Natural killer cell (primary cell): Measurements from ENCODE around the gene MRPL47. TPM values are rescaled to one million over a fixed set of nuclear protein-coding genes. Genes with fewer than 3 reads are reported as not detected.

Experiments used
- ATAC-seq, 3 donors: fragments of 150-1000 bp in 2 of 3; fragments of 200-7000 bp in 1 of 3; cut with Tn5 transposase; 1 replicate in 1 of 3; 2 replicates in 2 of 3; pipeline ENCODE4 v1.10.0; 2021; ENCODE audit warnings: mild to moderate bottlenecking in 2 of 3, moderate library complexity in 2 of 3
- DNase-seq, 2 donors: peaks; one replicate each; pipeline versions ENCODE4 v3.0.0 to v3.0.0-alpha.2; 2013 to 2021; ENCODE audit warnings: mixed read lengths in 1 of 2
- H3K27ac ChIP-seq: one replicate; pipeline ENCODE4 v1.5.1; 2013; ENCODE audit warnings: mild to moderate bottlenecking, low read length
- H3K27me3 ChIP-seq: one replicate; pipeline ENCODE4 v1.6.1; 2013; ENCODE audit warnings: low read length; ENCODE audit not compliant: control insufficient read depth, insufficient read depth
- H3K36me3 ChIP-seq: one replicate; pipeline ENCODE4 v1.6.1; 2013; ENCODE audit warnings: low read length; ENCODE audit not compliant: control insufficient read depth, insufficient read depth
- H3K4me1 ChIP-seq: one replicate; pipeline ENCODE4 v1.6.1; 2013; ENCODE audit warnings: low read length; ENCODE audit not compliant: control insufficient read depth, insufficient read depth
- H3K4me3 ChIP-seq: one replicate; pipeline ENCODE4 v1.5.1; 2013; ENCODE audit warnings: low read length
- H3K9me3 ChIP-seq: one replicate; pipeline ENCODE4 v1.6.1; 2013; ENCODE audit warnings: low read length; ENCODE audit not compliant: control insufficient read depth, insufficient read depth
- H3K27ac Mint-ChIP-seq, 2 donors: one replicate each; pipeline ENCODE4 v1.8.0; 2022; ENCODE audit warnings: mild to moderate bottlenecking in 2 of 2, mixed read lengths in 2 of 2, moderate library complexity in 1 of 2
- H3K27me3 Mint-ChIP-seq, 2 donors: one replicate each; pipeline ENCODE4 v1.8.0; 2022; ENCODE audit warnings: low read depth in 2 of 2, mixed read lengths in 2 of 2
- H3K36me3 Mint-ChIP-seq: one replicate; pipeline ENCODE4 v1.8.0; 2022; ENCODE audit warnings: mixed read lengths
- H3K4me1 Mint-ChIP-seq, 2 donors: one replicate each; pipeline ENCODE4 v1.8.0; 2022; ENCODE audit warnings: mixed read lengths in 2 of 2
- H3K4me3 Mint-ChIP-seq: one replicate; pipeline ENCODE4 v1.8.0; 2022; ENCODE audit warnings: mild to moderate bottlenecking, moderate library complexity, mixed read lengths
- H3K9me3 Mint-ChIP-seq, 2 donors: one replicate each; pipeline ENCODE4 v1.8.0; 2022; ENCODE audit warnings: mixed read lengths in 2 of 2
- WGBS: methylation state at CpG from one replicate; pipeline ENCODE4 v1.1.7; 2013; ENCODE audit warnings: missing lambda C conversion rate; ENCODE audit not compliant: insufficient coverage; 5-methylcytosine and 5-hydroxymethylcytosine counted together
- intact Hi-C: fragments of 100-400 bp; cut with micrococcal nuclease; formaldehyde crosslinking; loops from one replicate; pipeline ENCODE4 v1.14.2; 2022
- total RNA-seq, 4 donors: library from RNA; stranded (reverse); fragments of 120-200 nt in 1 of 4; gene quantifications; one replicate each; pipeline versions ENCODE4 v1.2.3 to v1.2.4, GENCODE V29; 2013 to 2022
- TF ChIP-seq, protein P1 (sequence below): fragments of 200-600 bp; IDR thresholded peaks from one replicate; pipeline ENCODE4 v1.8.0; 2022; ENCODE audit warnings: antibody characterized with exemption

The MRPL47 gene
- total RNA-seq, 3 donors from 2014 or later (not counting 1 experiment from before 2014, with no cell fraction given) = 23.2 to 30.8 (median 25.5) TPM

DNA sequence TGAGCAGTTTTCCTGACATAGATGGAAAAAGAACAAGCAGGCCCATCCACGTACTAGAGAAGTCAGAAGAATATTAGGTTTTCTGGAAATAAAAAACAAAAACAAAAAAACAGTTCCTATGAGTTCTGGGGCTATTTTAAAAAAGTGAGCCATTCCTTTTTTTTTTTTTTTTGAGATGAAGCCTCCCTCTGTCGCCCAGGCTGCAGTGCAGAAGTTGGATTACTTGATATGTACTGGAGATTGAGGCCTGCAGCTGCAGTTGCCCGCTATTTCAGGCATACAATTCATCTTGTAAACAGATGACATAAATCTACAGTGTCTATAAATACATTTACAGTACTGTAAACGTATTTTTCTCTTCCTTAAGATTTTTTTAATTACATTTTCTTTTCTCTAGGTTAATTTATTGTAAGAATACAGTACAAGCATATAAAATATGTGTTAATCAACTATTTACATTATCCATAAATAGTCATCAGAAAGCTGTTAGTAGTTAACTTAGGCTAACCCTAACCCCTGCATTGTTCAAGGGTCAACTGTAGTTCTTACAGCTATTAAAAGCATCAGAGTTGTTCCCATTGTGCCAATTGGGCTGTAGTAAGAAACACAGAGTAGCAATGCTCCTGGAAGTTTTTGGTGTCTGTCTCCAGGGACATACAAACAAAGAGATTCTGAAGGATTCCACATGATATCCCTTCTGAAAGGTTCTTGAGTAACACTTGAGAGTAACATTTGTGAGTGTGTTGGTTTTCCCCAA, 52.9 kb downstream of the MRPL47 start:
- TF ChIP-seq, protein P1, sequence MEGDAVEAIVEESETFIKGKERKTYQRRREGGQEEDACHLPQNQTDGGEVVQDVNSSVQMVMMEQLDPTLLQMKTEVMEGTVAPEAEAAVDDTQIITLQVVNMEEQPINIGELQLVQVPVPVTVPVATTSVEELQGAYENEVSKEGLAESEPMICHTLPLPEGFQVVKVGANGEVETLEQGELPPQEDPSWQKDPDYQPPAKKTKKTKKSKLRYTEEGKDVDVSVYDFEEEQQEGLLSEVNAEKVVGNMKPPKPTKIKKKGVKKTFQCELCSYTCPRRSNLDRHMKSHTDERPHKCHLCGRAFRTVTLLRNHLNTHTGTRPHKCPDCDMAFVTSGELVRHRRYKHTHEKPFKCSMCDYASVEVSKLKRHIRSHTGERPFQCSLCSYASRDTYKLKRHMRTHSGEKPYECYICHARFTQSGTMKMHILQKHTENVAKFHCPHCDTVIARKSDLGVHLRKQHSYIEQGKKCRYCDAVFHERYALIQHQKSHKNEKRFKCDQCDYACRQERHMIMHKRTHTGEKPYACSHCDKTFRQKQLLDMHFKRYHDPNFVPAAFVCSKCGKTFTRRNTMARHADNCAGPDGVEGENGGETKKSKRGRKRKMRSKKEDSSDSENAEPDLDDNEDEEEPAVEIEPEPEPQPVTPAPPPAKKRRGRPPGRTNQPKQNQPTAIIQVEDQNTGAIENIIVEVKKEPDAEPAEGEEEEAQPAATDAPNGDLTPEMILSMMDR = no peak
- Histone ChIP-seq H3K9me3 (no peaks in the 10 kb centered on the region), H3K27ac (no peak overlapping the region), H3K4me3 (no peak overlapping the region), H3K27me3 (no peaks in the 10 kb centered on the region), H3K4me1 (no peaks in the 10 kb centered on the region), H3K36me3 (no peaks in the 10 kb centered on the region)
- no peaks in the 10 kb centered on the region for H3K36me3 Mint-ChIP-seq
- intact Hi-C loops = no loop called here
- H3K27me3 Mint-ChIP-seq = peaks cover 8 to 18% of the 10 kb centered on the region in 2 donors
- no peak for ATAC-seq
- 70% methylated on average over 2 of the region's 4 CpGs for WGBS
- H3K4me3 Mint-ChIP-seq = no peak overlapping the region
- no peaks in the 10 kb centered on the region for H3K9me3 Mint-ChIP-seq
- no peaks in the 10 kb centered on the region for H3K4me1 Mint-ChIP-seq
- no peak for DNase-seq
- no peak overlapping the region for H3K27ac Mint-ChIP-seq

DNA sequence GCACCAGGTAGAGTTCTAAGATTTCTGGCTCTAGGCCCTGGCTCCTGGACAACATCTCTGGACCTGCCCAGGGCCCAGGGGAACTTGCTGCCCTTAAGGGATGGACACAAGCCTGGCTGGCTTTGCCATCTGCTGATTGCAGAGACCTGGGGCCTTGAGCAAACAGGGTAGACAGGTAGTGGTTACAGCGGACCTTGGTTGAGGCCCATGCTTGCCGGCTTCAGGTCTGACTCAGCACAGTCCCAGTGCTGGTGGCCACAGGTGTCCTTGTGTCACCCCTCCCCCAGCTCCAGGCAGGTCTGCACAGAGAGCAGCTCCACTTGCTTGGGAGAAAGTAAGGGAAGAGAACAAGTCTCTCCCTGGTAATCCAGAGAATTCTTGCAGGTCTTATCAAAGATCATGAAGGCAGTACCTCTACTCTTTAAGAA, 57.6 kb downstream of the MRPL47 start:
- no peaks in the 10 kb centered on the region for H3K4me1 Mint-ChIP-seq
- H3K27me3 Mint-ChIP-seq = peaks cover 7 to 10% of the 10 kb centered on the region in 2 donors
- no peak for ATAC-seq
- H3K36me3 Mint-ChIP-seq = no peaks in the 10 kb centered on the region
- H3K4me3 Mint-ChIP-seq = no peak overlapping the region
- TF ChIP-seq, protein P1 = no peak
- H3K36me3 ChIP-seq = no peaks in the 10 kb centered on the region
- no peak overlapping the region for H3K27ac Mint-ChIP-seq
- no peak overlapping the region for H3K4me3 ChIP-seq
- H3K27ac ChIP-seq = no peak overlapping the region
- WGBS = 38% methylated on average over 2 of the region's 2 CpGs
- no peaks in the 10 kb centered on the region for H3K9me3 ChIP-seq
- no peaks in the 10 kb centered on the region for H3K27me3 ChIP-seq
- DNase-seq = no peak
- H3K4me1 ChIP-seq = no peaks in the 10 kb centered on the region
- H3K9me3 Mint-ChIP-seq = no peaks in the 10 kb centered on the region
- intact Hi-C loops = no loop called here

DNA sequence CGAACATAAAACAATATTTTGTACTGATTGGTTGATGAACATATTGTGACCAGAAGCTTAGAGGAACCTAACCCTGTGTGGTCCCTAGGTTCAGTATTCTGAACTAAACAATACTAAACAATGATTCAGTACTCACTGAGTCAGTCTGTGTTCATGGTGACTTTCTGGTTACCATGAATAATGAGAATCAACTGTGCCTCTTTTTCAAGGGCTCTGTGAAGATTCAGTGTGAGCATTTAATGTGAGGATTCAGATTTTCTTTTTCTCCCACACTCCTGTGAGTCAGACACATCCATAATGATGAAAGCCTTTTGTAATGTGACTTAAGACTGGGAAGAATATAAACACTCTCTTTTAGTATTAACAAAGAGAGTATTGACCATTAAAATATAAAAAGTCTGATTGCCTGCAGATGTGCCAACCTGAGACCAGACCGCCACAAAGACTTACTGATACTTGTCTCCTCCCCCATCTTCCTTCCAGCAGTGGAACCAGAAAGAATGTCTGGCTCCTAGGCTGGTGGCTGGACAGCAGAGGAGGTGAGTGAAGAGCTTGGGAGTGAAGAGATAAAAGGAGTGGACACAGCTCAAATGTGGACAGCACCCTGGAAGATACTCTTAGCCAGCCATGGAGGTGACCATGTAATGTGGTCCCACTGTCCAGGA, 59.3 kb downstream of the MRPL47 start:
- no peaks in the 10 kb centered on the region for H3K4me1 Mint-ChIP-seq
- TF ChIP-seq, protein P1 = no peak
- ATAC-seq = no peak
- Histone ChIP-seq H3K4me1 (no peaks in the 10 kb centered on the region), H3K9me3 (no peaks in the 10 kb centered on the region), H3K27me3 (no peaks in the 10 kb centered on the region), H3K4me3 (no peak overlapping the region), H3K27ac (no peak overlapping the region), H3K36me3 (no peaks in the 10 kb centered on the region)
- peaks cover 7 to 12% of the 10 kb centered on the region in 2 donors for H3K27me3 Mint-ChIP-seq
- no peaks in the 10 kb centered on the region for H3K9me3 Mint-ChIP-seq
- H3K27ac Mint-ChIP-seq = no peak overlapping the region
- intact Hi-C loops = no loop called here
- WGBS = no CpG with 5 or more reads among the region's 2 CpGs
- no peak overlapping the region for H3K4me3 Mint-ChIP-seq
- no peaks in the 10 kb centered on the region for H3K36me3 Mint-ChIP-seq
- DNase-seq = no peak
